GM21529 (cell line): ENCODE results near the gene NFATC2.
A peak's percentile ranks its signal among the peaks of the same experiment; 100 is the strongest.
"Not testable (repeated sequence)": the region's sequence is repeated elsewhere in the genome, so short reads cannot be mapped to it uniquely, and the experiment has no call there.

Experiments used
- ATAC-seq: cut with Tn5 transposase; IDR thresholded peaks from one replicate; pipeline ENCODE4 v1.9.1; 2021; ENCODE audit not compliant: unreplicated experiment

The NFATC2 gene

DNA sequence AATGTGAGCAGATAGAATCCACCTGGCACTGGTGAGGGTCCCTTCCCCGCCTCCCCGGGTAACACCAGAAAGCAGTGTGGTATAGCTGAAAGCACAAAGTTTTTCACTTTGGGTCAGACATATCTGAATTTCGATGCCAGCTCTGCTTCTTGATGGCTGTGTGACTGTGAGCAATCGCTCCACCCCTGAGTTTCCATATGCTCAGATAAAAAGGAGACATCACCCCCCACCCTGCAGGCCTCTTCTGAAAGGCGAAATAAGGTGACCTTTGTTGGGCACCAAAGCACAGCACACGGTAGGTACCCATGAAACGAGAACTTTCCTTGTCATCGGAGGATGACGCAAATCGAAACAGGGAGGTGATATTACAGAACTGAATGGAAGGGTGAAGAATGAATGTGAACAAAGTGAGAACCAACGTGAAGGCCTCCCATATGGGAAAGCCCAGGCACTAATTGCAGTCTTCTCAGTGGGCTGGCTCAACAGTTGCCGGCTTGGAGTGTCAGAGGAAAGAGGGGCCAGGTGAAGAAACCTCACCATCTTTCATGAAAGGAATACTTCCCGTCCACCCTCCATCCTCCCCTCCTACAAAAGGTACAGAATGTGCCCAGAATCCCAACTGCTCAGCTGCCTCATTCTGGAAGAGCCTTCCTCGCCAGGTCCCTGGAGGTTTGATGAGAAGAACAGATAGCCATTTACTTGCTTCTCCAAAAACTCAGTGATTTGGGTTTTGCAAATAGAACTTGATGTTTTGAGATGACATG, 61.8 kb downstream of the NFATC2 start:
- ATAC-seq, result peak; percentile 75

GRCh38 chr20:51476106-51476505, 66.4 kb downstream of the NFATC2 start:
- not testable (repeated sequence) for ATAC-seq

DNA sequence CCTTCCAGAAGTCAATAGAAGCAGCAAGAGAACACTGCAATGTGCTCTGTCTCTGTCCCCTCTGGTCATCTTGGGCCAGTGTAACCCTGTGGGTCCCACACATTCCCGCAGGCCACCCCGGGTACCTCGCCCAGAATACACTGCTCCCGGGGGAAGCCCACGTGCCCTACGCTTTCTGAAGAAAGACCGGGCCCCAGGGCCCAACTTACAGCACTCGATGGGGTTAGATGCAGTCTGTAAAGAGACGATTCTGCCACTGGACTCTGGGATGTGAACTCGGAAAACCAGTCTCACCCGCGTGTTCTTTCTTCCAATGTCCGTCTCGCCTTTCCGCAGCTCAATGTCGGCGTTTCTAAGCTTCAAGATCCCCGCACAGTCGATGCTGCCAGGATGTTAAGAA, 68.7 kb downstream of the NFATC2 start:
- no peak for ATAC-seq

- no peak for ATAC-seq
Measured at GRCh38 chr20:51473256-51473655, 69.3 kb downstream of the NFATC2 start.

GRCh38 chr20:51470907-51471411, 71.6 kb downstream of the NFATC2 start:
- no peak for ATAC-seq

- ATAC-seq, result no peak
Measured at GRCh38 chr20:51470499-51470820, 72.1 kb downstream of the NFATC2 start.

DNA sequence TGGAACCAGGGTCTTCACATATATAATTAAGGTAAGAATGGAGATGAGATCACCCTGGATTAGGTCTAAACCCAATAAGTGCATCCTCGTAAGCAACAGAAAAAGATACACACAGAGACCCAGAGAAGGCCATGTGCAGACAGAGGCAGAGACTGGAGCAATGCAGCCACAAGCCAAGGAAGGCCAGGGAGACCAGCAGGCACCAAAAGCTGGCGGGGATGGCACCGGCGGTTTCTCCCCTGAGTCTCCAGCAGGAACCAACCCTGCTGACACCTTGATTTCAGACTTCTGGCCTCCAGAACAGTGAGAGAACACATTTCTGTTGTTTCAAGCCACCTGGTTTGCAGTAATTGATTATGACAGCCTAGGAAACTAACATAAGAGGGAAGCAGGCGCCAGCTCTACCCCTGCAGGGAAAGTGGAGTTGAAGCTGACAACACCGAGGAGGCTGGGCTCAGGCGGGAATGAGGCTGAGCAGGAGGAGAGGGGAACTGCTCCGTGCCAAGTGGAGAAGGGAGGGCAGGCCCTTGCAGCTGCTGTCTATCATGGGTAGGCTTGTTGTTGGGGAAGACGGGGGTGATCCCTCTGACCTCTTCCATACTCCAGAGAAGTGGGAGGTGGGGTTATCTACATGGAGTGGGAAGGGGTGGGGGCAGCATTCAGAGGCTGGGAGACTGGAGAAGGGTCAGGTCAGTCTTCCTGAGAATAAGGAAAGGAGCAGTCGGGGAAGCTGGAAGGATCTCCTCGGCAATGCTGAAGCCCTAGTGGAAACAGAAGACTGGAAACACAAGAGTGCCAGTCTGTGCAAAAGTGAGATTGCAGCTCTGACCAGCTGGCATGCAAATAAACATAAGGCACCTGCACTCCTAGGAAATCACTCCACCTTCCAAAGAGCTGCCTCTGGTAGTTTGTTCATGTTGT, 72.7 kb downstream of the NFATC2 start:
- no peak for ATAC-seq

- no peak for ATAC-seq
Measured at GRCh38 chr20:51469046-51469445, 73.5 kb downstream of the NFATC2 start.

DNA sequence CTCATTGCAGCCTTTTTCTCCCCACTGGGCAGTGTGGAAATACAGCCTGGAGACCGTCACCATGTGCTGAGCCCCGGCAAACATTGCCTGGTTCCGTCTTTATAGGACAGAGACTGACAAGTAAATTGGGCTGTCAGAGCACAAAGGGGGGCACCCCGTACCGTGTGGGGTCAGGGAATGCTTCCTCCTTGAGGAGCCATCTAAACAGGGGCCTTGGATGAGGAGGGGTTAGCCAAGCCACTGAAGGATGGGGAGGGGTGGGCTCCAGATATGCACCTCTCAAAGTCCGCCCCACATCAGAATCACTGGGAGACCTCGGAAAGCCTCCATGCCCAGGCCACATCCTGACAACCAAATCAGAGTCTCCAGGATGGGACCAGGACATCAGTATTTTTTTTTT, 73.9 kb downstream of the NFATC2 start:
- no peak for ATAC-seq

- no peak for ATAC-seq
Measured at GRCh38 chr20:51467956-51468626, 74.4 kb downstream of the NFATC2 start.

DNA sequence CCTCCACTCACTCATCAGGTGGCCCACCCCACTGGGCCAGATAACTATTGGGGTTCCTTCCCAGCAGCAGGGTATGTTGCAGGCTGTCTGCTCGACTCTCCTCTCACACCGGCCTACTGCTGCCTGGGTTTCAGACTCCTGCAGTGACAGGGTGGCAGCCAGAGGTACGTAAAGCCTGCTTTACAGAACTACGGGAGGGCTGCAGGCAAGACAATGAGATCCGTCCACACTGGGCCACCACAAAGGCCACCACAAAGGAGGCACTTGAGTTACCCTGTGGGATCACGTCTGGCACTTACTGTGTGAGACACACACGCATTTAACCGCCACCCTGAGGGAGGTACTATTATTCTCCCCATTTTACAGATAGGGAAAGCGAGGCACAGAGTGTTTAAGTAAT, 78.5 kb downstream of the NFATC2 start:
- ATAC-seq, result no peak

- no peak for ATAC-seq
Measured at GRCh38 chr20:51463560-51463959, 79.0 kb downstream of the NFATC2 start.

- no peak for ATAC-seq
Measured at GRCh38 chr20:51462566-51463276, 79.8 kb downstream of the NFATC2 start.

DNA sequence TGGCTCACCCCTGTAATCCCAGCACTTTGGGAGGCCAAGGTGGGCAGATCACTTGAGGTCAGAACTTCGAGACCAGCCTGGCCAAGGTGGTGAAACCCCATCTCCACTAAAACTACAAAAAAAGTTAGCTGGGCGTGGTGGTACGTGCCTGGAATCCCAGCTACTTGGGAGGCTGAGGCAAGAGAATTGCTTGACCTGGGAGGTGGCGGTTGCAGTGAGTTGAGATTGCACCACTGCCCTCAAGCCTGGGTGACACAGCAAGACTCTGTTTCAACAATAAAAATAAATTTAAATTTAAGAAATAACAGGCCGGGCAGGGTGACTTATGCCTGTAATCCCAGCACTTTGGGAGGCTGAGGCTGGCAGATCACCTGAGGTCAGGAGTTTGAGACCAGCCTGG, 80.7 kb downstream of the NFATC2 start:
- ATAC-seq, result not testable (repeated sequence)

DNA sequence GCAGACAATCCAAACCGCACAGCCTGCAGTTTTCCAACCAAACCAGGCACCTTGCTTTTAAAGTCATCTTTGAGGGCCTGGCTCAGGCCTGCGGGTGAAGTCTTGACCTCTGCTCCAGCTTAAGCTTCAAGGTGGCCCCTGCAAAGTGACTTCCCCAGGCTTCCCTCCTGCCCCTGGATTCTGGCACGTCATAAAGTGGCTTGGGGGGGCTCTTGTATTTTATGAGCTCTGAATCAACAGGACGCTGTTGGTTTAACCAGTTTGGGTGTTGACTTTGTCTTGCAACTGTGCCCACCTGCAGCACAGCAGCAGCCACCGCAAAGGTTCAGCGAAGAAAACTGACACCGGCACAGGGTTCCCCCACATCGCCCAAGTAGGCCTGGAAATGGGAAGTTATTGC, 81.2 kb downstream of the NFATC2 start:
- ATAC-seq, result peak; percentile 10

- ATAC-seq, result peak; percentile 97
Measured at GRCh38 chr20:51460569-51461265, 81.8 kb downstream of the NFATC2 start.

GRCh38 chr20:51460163-51460562, 82.4 kb downstream of the NFATC2 start:
- ATAC-seq, result no peak

- ATAC-seq, result no peak
Measured at GRCh38 chr20:51458751-51459439, 83.6 kb downstream of the NFATC2 start.

DNA sequence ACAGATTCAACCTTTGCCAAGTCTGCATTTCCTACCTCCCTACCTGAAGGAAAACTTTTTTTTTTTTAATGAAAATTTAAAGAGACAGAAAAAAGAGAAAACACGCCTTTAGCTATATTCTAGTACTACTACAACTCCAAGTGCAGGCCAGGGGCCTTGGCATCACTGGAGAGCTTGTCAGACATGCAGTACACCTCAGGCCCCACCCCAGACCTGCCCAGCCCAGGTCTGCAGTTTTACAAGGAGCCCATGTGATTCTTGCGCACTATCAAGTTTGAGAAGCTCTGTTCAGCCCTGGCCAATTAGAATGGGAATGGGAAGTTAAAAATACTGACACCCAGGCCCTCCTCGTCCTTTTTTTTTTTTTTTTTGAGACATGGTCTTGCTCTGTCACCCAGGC, 85.0 kb downstream of the NFATC2 start:
- ATAC-seq, result no peak
